ENCODE results near the gene MCTP1.

DNA sequence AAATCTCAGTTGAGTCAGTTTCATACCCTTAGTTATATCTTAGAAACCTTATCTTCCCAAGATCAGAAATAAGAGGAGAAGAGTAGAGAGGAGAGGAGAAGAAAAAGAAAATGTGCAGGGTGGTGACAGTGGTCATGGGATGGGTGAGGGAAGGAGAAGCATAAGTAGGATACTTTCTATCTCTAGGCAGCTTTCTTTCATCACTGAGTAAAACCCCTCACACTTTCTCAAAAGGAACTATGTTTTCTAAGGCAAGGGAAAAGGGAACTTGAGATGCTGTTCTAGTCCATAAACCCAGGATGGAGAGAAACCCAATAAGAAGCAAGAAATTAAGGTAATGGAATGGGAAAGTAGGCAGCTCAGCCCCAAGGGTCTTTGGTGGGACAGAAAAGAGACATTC is 225.3 kb downstream of the MCTP1 start:
- TF ChIP-seq POLR2AphosphoS5 (IDR thresholded peaks at IDR 0.05; ENCODE audit: borderline replicate concordance, low read depth, low read length) (no peak), EZH2 (IDR thresholded peaks at IDR 0.05) (no peak), FOXP2 (optimal IDR thresholded peaks at IDR 0.05; ENCODE audit: control extremely low read depth, extremely low read length, insufficient read depth) (no peak)
